ENCODE results near the gene NPAS4. TPM values are rescaled to one million over a fixed set of nuclear protein-coding genes. Genes with fewer than 3 reads are reported as not detected.

The NPAS4 gene
- total and polyA plus RNA-seq, 2 of the 4 experiments (the other 2 are of a cell fraction) = under 0.01 to 0.77 TPM

DNA sequence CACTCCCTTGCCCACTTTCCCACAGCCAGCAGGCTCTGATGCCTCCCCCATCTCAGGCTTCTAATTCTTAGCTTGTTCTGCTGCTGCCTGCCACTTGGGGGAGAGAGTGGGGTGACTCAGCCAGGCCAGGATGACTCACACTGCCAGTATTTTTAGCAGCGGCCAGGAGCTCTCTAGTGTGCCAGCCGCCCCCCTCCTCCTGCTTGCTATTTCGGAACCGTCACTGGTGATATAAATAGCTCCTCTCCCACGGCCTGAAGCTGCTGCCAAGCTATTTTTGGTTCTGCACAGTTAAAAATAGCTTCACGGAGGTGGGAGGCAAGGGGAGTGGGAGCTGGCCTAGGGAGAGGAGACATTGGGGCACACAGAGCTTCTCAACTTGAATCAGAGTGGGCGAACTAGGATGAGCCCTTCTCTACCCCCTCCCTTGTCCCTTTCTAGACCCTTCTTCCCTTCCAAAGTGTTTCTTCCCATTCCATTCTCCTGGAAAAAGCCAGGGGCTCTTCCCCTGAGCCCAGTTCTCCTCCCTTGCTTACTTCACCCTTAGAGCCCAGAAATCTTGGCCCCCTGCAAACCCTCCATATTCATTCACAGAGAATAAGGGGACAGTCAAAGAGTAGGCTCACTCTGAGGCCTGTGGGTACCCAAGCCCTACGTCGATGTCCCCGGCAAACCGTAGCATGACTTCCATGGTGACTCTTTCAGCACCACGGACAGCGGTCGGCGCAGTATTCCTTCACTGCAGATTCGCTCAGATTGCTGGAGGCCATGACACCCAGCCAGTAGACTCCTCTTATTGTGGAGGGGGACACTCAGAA lies 2.5 kb upstream of the NPAS4 start (continued):
- TF ChIP-seq, protein P1, sequence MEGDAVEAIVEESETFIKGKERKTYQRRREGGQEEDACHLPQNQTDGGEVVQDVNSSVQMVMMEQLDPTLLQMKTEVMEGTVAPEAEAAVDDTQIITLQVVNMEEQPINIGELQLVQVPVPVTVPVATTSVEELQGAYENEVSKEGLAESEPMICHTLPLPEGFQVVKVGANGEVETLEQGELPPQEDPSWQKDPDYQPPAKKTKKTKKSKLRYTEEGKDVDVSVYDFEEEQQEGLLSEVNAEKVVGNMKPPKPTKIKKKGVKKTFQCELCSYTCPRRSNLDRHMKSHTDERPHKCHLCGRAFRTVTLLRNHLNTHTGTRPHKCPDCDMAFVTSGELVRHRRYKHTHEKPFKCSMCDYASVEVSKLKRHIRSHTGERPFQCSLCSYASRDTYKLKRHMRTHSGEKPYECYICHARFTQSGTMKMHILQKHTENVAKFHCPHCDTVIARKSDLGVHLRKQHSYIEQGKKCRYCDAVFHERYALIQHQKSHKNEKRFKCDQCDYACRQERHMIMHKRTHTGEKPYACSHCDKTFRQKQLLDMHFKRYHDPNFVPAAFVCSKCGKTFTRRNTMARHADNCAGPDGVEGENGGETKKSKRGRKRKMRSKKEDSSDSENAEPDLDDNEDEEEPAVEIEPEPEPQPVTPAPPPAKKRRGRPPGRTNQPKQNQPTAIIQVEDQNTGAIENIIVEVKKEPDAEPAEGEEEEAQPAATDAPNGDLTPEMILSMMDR (conservative IDR thresholded peaks at IDR 0.05; ENCODE audit: low read depth, low read length) = peak; percentile 72
- 0 out of 2 replicates have a peak, but pooled peaks have one; percentile 4 for TF ChIP-seq RFX5 (IDR thresholded peaks at IDR 0.05; ENCODE audit: low read depth, low read length)

DNA sequence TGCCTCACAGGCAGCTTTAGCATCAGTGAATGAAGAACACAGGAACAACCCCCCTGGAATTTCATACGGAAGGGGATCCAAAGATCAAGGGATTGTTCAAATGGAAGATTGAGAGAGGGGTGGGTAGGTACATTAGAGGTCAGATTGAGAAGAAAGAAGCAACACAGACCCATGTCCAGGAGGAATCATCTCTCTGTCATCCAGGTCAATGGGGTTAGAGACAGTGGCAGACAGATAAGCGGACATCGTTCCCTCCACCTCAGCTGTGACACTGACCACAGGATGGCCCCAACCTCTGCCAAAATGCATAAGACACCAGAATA lies 1.9 kb upstream of the NPAS4 start:
- dilution Hi-C loops (cut with HindIII; ENCODE audit: low sequenced_read_pairs, unreplicated experiment) = no loop called here
- no peak overlapping the region for H2AK5ac ChIP-seq (ENCODE audit: low read depth, low read length)
- in situ Hi-C loops (cut with MboI; ENCODE audit: low sequenced_read_pairs) = no loop called here
- H3K27ac ChIP-seq (ENCODE audit: insufficient read depth, low read length) = no peak overlapping the region
- DNase-seq (no peak), ATAC-seq (ENCODE audit: low read depth) (no peak)
- intact Hi-C loops (cut with micrococcal nuclease) = no loop called here
- H3K79me1 ChIP-seq (ENCODE audit: low read depth in 1 of 2, low read length in 2 of 2) = peaks cover 0 to 31% of the 10 kb centered on the region in 2 experiments; a peak in 2 of 4 replicates
- no peak overlapping the region for H3K23ac ChIP-seq (ENCODE audit: low read depth, low read length)
- no peak overlapping the region for H2AK9ac ChIP-seq (replicated peaks; ENCODE audit: low read depth, low read length, poor library complexity)
- no peak overlapping the region for H4K8ac ChIP-seq (ENCODE audit: low read depth in 2 of 2, low read length in 2 of 2)
- H3K9ac ChIP-seq (ENCODE audit: low read depth, low read length) = no peak overlapping the region
- H4K20me1 ChIP-seq (ENCODE audit: insufficient read depth, low read length) = peaks cover 52% of the 10 kb centered on the region
- no peak overlapping the region for H2BK5ac ChIP-seq (ENCODE audit: low read depth, low read length, poor library complexity, severe bottlenecking)
- H3K4me2 ChIP-seq (ENCODE audit: low read depth, low read length) = no peak overlapping the region
- H3K27me3 ChIP-seq (ENCODE audit: control insufficient read depth, insufficient read depth, low read length) = peaks cover 6% of the 10 kb centered on the region
- no CpG with 5 or more reads among the region's 3 CpGs for WGBS, 2 experiments (ENCODE audit: extremely low coverage in 2 of 2, insufficient read length in 1 of 2)
- H3K36me3 ChIP-seq (ENCODE audit: control insufficient read depth, insufficient read depth, low read length) = peaks cover 1% of the 10 kb centered on the region; the same call in 1 of the 2 replicates
- no TSS peak for BruUV-seq (replicated peaks)
- H2BK120ac ChIP-seq (ENCODE audit: low read depth, low read length) = no peak overlapping the region
- ChIA-PET CTCF (no interaction called here), POLR2A (ENCODE audit: unreplicated experiment) (no interaction called here)
- H2BK20ac ChIP-seq (ENCODE audit: low read depth, low read length) = no peak overlapping the region
- TF ChIP-seq RAD21 (IDR thresholded peaks at IDR 0.05; ENCODE audit: low read length) (no peak), NFE2L2 (IDR thresholded peaks at IDR 0.05; ENCODE audit: low read depth, low read length) (no peak), MAFK (IDR thresholded peaks at IDR 0.05; ENCODE audit: low read depth, low read length) (no peak), BHLHE40 (IDR thresholded peaks at IDR 0.05; ENCODE audit: low read depth, low read length) (no peak), POLR2A (IDR thresholded peaks at IDR 0.05; ENCODE audit: low read depth, low read length) (no peak), CEBPB (IDR thresholded peaks at IDR 0.05; ENCODE audit: low read depth, low read length) (no peak), RFX5 (IDR thresholded peaks at IDR 0.05; ENCODE audit: low read depth, low read length) (no peak), MXI1 (IDR thresholded peaks at IDR 0.05; ENCODE audit: borderline replicate concordance, low read depth, low read length) (no peak), FOS (IDR thresholded peaks at IDR 0.05; ENCODE audit: low read depth, low read length) (no peak)
- TF ChIP-seq, protein P2, sequence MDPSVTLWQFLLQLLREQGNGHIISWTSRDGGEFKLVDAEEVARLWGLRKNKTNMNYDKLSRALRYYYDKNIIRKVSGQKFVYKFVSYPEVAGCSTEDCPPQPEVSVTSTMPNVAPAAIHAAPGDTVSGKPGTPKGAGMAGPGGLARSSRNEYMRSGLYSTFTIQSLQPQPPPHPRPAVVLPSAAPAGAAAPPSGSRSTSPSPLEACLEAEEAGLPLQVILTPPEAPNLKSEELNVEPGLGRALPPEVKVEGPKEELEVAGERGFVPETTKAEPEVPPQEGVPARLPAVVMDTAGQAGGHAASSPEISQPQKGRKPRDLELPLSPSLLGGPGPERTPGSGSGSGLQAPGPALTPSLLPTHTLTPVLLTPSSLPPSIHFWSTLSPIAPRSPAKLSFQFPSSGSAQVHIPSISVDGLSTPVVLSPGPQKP (IDR thresholded peaks at IDR 0.05; ENCODE audit: borderline replicate concordance, low read depth, low read length) = no peak
- TF ChIP-seq, protein P1 (conservative IDR thresholded peaks at IDR 0.05; ENCODE audit: low read depth, low read length) = no peak
- H3K9me3 ChIP-seq (ENCODE audit: control insufficient read depth, insufficient read depth, low read length) = no peaks in the 10 kb centered on the region
- no peak overlapping the region for H4K5ac ChIP-seq (ENCODE audit: low read depth, low read length)
- no peak overlapping the region for H4K91ac ChIP-seq (ENCODE audit: insufficient read depth, low read depth, low read length)
- H2AFZ ChIP-seq (replicated peaks; ENCODE audit: low read length, poor library complexity) = peak overlapping the region; percentile 14
- peaks cover 3% of the 10 kb centered on the region; the same call in 1 of the 2 replicates for H3K4me1 ChIP-seq (ENCODE audit: control insufficient read depth, insufficient read depth, low read length)
- no peak overlapping the region for H3K4ac ChIP-seq (ENCODE audit: low read depth, low read length)
- H3K18ac ChIP-seq (ENCODE audit: low read depth, low read length) = no peak overlapping the region
- H3K4me3 ChIP-seq (ENCODE audit: insufficient read depth, low read depth, low read length) = no peak overlapping the region
- no peak overlapping the region for H2BK15ac ChIP-seq (ENCODE audit: low read depth, low read length)
- peaks cover 28% of the 10 kb centered on the region for H3K9me1 ChIP-seq (ENCODE audit: insufficient read depth, low read length)
- no peak overlapping the region for H3K14ac ChIP-seq (replicated peaks; ENCODE audit: low read depth, low read length)
- no peak overlapping the region for H3K56ac ChIP-seq (ENCODE audit: extremely low read depth, insufficient read depth, low read length)
